Ectodermal cell (in vitro differentiated cells): Measurements from ENCODE around the gene NUP210.
A peak's percentile ranks its signal among the peaks of the same experiment; 100 is the strongest.
"Not testable (repeated sequence)": the region's sequence is repeated elsewhere in the genome, so short reads cannot be mapped to it uniquely, and the experiment has no call there.

ENCODE experiments used
- H3K27ac ChIP-seq: 2 replicates; pipeline ENCODE4 v1.7.0; 2013; ENCODE audit warnings: mild to moderate bottlenecking, low read depth, low read length; ENCODE audit not compliant: insufficient read depth, poor library complexity, severe bottlenecking
- H3K27me3 ChIP-seq: 2 replicates; pipeline ENCODE4 v1.7.0; 2013; ENCODE audit warnings: mild to moderate bottlenecking, low read length; ENCODE audit not compliant: insufficient read depth, control insufficient read depth, poor library complexity, severe bottlenecking
- H3K36me3 ChIP-seq: one replicate; pipeline ENCODE4 v1.7.0; 2013; ENCODE audit warnings: low read length; ENCODE audit not compliant: control insufficient read depth, insufficient read depth
- H3K4me1 ChIP-seq: one replicate; pipeline ENCODE4 v1.7.0; 2013; ENCODE audit warnings: low read length; ENCODE audit not compliant: control insufficient read depth, insufficient read depth
- H3K4me3 ChIP-seq: 2 replicates; pipeline ENCODE4 v1.7.0; 2013; ENCODE audit warnings: low read depth, low read length, control low read depth; ENCODE audit not compliant: insufficient read depth
- H3K9me3 ChIP-seq: 2 replicates; pipeline ENCODE4 v1.7.0; 2013; ENCODE audit warnings: mild to moderate bottlenecking, low read length, moderate library complexity; ENCODE audit not compliant: control insufficient read depth
- WGBS, 2 experiments: methylation state at CpG; one replicate each; pipeline ENCODE4 v1.1.7; 2013; ENCODE audit warnings: missing lambda C conversion rate in 2 of 2; 5-methylcytosine and 5-hydroxymethylcytosine counted together

Gene NUP210

DNA sequence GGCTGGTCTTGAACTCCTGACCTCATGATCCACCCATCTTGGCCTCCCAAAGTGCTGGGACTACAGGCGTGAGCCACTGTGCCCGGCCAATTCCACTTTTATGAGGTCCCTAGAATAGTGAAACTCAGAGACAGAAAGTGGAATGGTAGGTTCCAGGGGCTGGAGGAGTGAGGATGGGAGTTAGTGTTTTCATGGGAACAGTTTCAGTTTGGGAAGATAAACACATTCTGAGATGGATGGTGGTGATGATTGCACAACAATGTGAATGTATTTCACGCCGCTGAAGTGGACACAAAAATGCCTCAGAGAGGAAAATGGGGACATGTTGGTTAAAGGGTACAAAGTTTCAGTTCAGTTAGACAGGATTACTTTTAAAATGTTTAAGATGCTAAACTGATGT, 37.5 kb upstream of the NUP210 start:
- no peaks in the 10 kb centered on the region for H3K9me3 ChIP-seq
- 87 to 93% methylated on average over 4 of the region's 4 CpGs for WGBS, 2 experiments
- no peak overlapping the region for H3K27ac ChIP-seq
- no peaks in the 10 kb centered on the region for H3K4me1 ChIP-seq
- H3K36me3 ChIP-seq = no peaks in the 10 kb centered on the region
- no peak overlapping the region for H3K4me3 ChIP-seq
- H3K27me3 ChIP-seq = no peaks in the 10 kb centered on the region

DNA sequence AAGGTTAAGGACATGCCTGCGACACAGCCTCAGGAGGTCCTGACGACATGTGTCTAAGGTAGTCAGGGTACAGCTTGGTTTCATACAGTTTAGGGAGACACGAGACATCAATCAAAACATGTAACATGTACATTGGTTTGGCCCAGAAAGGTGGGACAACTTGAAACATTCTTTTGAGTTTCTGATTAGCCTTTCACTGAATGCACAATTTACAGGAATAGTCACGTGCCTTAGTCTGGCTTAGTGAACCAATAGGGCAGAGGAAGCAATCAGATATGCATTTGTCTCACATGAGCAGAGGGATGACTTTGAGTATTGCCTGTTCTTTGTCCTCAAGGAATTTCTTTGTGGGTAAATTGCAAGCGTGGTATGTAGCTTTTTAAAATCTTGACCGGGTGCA, 35.5 kb upstream of the NUP210 start:
- WGBS, 2 experiments = 91 to 94% methylated on average over 6 of the region's 6 CpGs
- Histone ChIP-seq H3K27ac (no peak overlapping the region), H3K36me3 (no peaks in the 10 kb centered on the region), H3K4me1 (peaks cover 2% of the 10 kb centered on the region), H3K27me3 (no peaks in the 10 kb centered on the region), H3K4me3 (no peak overlapping the region), H3K9me3 (no peaks in the 10 kb centered on the region)

DNA sequence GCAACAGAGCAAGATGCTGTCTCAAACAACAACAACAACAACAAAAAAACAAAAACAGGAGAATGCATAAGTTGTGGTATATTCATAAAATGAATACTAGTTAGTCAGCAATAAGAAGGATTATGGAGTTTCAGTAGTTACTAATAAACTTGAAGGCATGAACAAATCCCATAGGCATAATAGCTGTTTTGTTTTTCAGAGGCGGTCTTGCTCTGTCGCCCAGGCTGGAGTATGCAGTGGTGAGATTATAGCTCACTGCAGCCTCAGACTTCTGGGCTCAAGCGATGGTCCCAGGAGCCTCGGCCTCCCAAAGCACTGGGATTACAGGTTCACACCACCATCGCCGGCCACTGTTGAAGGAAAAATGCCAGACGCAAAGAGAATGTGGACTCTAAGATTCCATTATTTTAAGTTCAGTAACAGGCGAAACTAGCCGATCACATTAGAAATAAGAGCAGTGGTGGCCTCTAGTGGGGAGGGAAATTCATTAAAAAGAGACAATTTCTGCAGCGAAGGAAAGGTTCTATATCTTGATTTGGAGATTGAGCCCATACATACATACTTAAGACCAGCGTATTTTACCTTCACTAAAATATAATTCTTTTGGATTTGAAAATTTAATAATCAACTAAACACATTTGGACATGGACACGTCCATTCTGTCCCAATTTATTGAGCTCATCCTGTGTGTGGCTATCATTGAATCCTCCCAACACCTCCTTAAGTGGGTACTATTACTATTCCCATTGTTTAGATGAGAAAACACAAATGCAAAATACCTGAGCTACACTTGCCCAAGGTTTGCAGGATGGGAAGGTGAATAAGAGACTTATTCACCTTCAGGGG, 32.6 kb upstream of the NUP210 start:
- H3K4me1 ChIP-seq = peaks cover 2% of the 10 kb centered on the region
- H3K36me3 ChIP-seq = no peaks in the 10 kb centered on the region
- H3K4me3 ChIP-seq = no peak overlapping the region
- WGBS, 2 experiments = 63 to 66% methylated on average over 10 to 12 of the region's 12 CpGs
- no peak overlapping the region for H3K27ac ChIP-seq
- no peaks in the 10 kb centered on the region for H3K9me3 ChIP-seq
- no peaks in the 10 kb centered on the region for H3K27me3 ChIP-seq

DNA sequence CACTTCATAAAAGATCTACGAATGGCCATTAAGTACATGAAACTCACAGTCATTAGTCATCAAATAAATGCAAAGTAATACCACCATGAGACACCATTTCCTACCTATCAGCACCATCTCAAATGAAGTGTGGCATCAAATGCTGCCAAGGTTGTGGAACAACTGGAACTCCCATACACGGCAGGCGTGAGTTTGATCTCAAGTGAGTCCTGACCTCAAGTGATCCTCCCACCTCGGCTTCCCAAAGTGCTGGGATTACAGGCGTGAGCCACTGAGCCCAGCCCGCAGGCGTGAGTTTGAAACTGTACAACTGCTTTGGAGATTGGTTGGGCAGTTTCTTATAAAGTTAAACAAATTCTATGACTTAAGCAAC, 31.2 kb upstream of the NUP210 start:
- Histone ChIP-seq H3K4me3 (peak overlapping the region; percentile 23), H3K27ac (peak overlapping the region; percentile 4)

DNA sequence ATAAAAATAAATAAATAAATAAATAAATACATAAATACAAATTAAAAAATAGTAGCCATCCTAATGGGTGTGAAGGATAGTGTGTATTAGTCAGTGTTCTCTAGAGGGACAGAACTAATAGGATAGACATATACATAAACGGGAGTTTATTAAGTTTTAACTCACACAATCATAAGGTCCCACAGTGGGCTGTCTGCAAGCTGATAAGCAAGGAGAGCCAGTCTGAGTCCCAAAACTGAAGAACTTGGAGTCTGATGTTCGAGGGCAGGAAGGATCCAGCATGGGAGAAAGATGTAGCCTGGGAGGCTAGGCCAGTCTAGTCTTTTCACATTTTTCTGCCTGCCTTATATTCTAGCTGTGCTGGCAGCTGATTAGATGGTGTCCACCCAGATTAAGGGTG, 22.8 kb upstream of the NUP210 start:
- not testable (repeated sequence) for H3K9me3 ChIP-seq, H3K27ac ChIP-seq, H3K4me3 ChIP-seq, H3K27me3 ChIP-seq, H3K36me3 ChIP-seq, H3K4me1 ChIP-seq
- 87 to 88% methylated on average over 2 of the region's 2 CpGs for WGBS, 2 experiments

More for the DNA sequence above, 31.2 kb upstream of the NUP210 start:
- H3K9me3 ChIP-seq = no peaks in the 10 kb centered on the region
- H3K36me3 ChIP-seq = no peaks in the 10 kb centered on the region
- WGBS, 2 experiments = 26 to 31% methylated on average over 7 of the region's 7 CpGs
- H3K27me3 ChIP-seq = no peaks in the 10 kb centered on the region
- peaks cover 2% of the 10 kb centered on the region for H3K4me1 ChIP-seq

DNA sequence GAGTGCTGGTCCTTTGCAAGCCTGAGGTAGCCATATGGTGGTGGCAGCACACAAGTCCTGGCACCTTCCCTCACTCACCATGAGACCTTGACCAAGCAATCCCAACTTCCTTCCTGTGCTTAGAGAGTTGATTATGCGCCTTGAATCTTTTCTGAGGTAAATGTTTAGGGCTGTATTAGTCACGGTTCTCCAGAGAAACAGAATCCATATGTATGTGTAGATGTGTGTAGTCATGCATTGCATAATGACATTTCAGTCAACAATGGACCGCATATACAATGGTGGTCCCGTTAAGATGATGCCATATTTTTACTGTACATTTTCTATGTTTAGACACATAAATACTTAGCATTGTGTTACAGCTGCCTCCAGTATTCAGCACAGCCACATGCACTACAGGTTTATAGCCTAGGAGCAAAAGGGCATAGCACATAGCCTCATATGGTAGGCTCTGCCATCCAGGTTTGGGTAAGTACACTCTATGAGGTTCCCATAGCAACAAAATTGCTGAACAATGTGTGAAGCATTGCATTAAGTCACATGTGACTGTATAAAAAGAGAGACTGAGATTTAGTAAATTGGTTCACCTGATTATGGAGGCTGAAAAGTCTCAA, 20.2 kb upstream of the NUP210 start:
- WGBS, 2 experiments = 89 to 96% methylated on average over 3 to 4 of the region's 4 CpGs

DNA sequence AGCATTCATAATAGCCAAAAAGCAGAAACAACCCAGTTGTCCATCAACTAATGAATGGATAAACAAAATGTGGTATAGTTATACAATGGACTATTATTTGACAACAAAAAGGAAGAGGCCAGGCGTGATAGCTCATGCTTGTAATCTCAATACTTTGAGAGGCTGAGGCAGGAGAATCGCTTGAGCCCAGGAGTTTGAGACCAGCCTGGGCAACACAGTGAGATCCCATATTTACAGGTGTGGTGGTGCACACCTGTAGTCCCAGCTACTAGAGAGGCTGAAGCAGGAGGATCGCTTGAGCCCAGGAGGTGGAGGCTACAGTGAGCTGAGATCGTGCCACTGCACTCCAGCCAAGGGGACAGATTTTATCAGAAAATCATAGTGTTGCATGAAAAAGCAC, 16.1 kb upstream of the NUP210 start:
- not testable (repeated sequence) for H3K4me3 ChIP-seq, H3K9me3 ChIP-seq, H3K27me3 ChIP-seq, H3K4me1 ChIP-seq, H3K36me3 ChIP-seq, H3K27ac ChIP-seq
- 91 to 94% methylated on average over 4 of the region's 4 CpGs for WGBS, 2 experiments

More for the DNA sequence above, 20.2 kb upstream of the NUP210 start:
- H3K4me3 ChIP-seq = no peak overlapping the region
- no peaks in the 10 kb centered on the region for H3K36me3 ChIP-seq
- no peaks in the 10 kb centered on the region for H3K4me1 ChIP-seq
- no peaks in the 10 kb centered on the region for H3K27me3 ChIP-seq
- H3K27ac ChIP-seq = no peak overlapping the region
- no peaks in the 10 kb centered on the region for H3K9me3 ChIP-seq

DNA sequence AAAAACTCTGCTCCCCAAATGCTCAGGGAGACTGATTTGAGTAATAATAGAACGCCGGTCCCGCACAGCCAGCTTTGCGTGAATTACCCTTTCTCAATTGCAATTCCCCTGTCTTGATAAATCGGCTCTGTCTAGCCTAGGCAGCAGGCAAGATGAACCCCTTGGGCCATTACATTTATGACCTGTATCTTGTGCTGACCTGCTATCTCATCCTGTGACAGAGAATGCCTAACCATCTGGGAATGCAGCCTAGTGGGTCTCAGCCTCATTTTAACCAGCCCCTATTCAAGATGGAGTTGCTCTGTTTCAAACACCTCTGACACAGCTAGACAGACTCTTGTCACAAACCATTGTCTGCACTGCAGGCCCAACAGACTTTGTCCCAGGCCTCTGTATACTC, 13.8 kb upstream of the NUP210 start:
- Histone ChIP-seq H3K27ac (no peak overlapping the region), H3K4me1 (no peaks in the 10 kb centered on the region)

DNA sequence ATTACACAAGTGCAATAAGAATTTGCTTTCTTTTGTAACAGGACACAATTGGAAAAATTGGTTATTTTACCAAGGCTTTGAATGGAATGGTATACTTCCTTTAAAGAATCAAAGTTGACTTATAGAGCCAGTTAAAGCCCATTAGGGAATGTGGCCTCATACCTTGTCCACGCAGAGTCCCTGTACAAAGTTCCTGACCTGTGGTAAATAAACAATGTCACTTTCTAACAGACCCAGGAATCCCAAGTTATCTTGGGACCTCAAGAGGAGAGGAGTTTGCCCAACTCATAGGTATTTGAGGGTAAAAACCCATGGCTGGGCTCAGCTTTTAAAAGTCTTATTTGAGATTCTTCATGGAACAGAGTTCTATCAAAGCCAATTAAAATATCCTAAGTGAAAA, 12.0 kb upstream of the NUP210 start:
- no peaks in the 10 kb centered on the region for H3K4me1 ChIP-seq
- no peaks in the 10 kb centered on the region for H3K36me3 ChIP-seq
- WGBS, 2 experiments = 93 to 100% methylated on average over 1 of the region's 1 CpG
- no peak overlapping the region for H3K4me3 ChIP-seq
- no peaks in the 10 kb centered on the region for H3K27me3 ChIP-seq
- no peak overlapping the region for H3K27ac ChIP-seq
- no peaks in the 10 kb centered on the region for H3K9me3 ChIP-seq

More for the DNA sequence above, 13.8 kb upstream of the NUP210 start:
- Histone ChIP-seq H3K27me3 (no peaks in the 10 kb centered on the region), H3K36me3 (no peaks in the 10 kb centered on the region), H3K9me3 (no peaks in the 10 kb centered on the region), H3K4me3 (no peak overlapping the region)
- WGBS, 2 experiments = 84% methylated on average over 5 of the region's 5 CpGs

DNA sequence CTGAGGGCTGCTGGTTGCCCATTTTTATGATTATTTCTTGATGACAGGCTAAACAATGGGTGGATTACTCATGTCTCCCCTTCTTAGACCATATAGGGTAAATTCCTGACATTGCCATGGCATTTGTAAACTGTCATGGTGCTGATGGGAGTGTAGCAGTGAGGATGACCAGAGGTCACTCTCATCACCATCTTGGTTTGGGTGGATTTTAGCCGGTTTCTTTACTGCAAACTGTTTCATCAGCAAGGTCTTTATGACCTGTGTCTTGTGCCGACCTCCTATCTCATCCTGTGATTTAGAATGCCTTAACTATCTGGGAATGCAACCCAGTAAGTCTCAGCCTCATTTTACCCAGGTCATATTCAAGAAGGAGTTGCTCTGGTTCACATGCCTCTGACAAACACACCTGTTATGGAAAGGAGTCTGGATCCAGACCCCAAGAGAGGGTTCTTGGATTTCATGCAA, 10.3 kb upstream of the NUP210 start:
- H3K36me3 ChIP-seq, H3K4me1 ChIP-seq, H3K9me3 ChIP-seq, H3K27me3 ChIP-seq, H3K27ac ChIP-seq, H3K4me3 ChIP-seq: not testable (repeated sequence)
- WGBS, 2 experiments = 82 to 88% methylated on average over 2 of the region's 2 CpGs
